GM21786 (cell line): ENCODE measurements around the gene STAB1.

Experiments used
- ATAC-seq: cut with Tn5 transposase; IDR thresholded peaks from one replicate; pipeline ENCODE4 v1.9.1; 2021; ENCODE audit not compliant: unreplicated experiment

Gene STAB1

DNA sequence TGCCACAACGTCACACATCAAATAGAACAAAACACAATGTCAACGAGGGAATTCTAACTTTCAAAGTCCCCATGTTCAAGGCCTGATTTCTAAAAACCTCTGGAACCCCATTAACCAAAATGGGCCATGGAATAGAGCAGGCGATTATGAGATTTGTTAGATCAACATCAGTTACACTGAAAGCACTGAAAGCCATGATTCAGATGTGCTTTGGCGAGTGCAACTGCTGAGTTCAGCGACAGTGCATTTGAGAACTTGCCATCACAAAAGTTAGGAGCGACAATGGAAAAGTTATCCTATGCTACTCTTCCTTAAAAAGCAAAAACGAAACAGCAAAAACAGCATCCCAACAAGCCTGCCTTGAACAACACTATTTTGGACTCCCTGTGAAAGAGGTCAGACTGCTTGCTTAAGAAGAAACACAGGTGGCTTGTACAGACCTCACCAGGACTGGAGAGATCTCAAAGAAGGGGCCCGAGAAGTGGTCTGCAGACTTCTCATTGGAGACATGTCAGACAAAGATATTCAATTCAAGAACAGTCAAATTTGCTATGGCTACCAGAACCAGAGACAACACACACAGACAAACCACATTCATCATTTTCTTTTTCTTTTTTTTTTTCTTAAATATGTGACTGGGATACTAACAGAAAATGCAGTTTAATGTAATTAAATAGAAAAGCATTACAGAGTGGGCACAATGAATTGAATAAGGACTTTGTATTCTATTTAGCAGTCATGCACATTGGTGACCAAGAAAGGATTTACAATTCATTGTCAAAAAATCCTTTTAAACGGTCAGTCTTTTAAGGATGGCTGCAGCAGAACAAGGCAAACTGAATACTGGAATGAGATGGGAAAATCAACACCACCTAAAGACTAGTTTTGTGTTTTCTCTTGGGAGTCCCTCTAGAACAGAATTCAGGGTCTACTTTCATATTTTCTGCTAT is 62.1 kb downstream of the STAB1 start:
- ATAC-seq: no peak

DNA sequence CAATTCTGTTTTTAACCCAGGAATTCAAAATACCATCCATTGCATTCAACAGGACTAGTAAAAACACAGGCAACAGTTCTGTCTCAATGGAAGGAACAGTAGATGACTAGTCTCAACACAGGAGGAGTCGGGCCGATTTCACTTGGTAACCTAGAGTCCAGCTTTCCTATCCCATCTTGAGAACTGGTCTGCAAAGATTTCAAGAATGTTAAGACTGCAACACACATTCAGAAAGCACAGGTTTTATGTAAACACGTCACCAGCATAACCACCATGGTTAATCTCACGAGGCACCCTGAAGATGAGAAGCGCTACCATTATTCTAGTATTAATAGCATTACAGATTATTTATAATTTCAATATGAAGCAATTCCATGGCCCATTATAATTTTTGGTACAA is 63.3 kb downstream of the STAB1 start:
- no peak for ATAC-seq

DNA sequence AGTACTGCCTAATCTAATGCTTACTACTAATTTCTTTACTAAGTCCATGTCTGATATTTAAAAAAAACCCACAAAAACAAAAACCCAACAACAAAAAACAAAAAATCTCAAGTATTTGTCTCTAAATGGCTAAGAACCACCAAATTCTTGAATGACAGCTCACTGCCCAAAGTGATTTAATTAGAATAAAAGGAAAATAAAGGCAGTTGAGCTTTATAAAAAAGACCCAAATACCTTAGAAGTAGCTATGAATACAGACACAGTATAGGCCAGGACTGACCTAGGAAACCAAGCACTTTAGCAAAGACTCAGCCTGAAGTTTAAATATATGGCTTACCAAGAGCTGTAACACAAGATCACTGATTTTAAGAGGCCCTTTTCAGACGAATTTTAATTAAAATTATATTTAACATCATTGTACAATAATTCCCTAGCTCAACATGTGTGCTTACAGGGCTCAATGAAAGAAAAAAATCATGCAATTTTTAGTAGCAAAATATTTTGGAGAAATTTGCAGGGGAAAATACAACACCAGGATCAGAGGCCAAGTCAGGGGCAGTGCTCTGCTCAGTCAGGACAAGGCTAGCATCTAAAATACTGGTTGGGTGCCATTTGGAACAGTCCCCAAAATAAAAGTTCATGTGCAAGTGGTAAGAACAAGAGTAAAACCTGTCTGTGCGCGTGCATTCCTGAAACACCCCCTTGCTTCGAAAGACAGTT is 66.0 kb downstream of the STAB1 start:
- ATAC-seq: no peak

DNA sequence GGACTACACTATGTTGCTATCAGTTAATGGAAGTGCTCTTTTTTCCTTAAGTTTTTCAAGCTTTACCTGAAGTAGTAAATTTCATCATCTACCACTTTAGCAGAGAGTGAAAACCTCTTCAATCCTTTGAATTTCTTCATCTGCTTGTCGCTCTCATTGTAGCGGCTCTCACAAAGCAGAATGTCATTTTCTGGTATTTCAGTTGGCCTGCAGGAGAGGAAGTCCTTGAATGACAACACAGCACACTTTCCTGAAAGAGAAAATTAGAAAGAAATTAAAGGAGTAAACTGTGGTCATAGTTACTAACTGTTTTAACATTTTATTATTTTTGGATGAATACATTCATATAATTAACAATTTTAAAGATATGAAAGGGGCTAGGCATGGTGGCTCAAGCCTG is 68.8 kb downstream of the STAB1 start:
- ATAC-seq: no peak

DNA sequence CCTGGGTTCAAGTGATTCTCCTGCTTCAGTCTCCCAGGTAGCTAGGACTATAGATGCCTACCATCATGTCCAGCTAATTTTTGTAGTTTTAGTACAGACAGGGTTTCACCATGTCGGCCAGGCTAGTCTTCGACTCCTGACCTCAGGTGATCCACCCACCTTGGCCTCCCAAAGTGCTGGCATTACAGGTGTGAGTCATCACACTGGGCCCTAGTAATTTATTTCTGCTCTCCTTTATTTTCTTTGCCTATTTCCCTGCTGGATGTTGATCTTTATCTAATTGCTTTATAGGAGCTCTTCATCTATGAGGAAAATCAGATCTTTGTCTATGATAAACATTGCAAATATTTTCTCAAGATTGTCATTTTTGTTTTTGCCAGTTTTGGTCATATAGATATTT is 72.9 kb downstream of the STAB1 start:
- ATAC-seq: no peak

DNA sequence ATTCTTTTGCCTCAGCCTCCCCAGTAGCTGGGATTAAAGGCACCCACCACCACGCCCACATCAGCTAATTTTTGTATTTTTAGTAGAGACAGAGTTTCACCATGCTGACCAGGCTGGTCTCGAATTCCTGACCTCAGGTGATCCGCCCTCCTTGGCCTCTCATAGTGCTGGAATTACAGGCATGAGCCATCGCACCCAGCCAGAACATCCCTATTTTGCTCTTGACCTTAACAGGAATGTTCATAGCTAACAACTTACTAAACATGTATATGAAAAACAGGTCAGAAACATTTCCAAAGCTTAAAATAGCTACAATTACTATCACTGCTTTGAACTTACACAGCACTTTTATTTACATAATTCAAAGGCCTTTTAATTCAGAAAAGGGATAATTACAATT is 74.9 kb downstream of the STAB1 start:
- ATAC-seq: no peak

DNA sequence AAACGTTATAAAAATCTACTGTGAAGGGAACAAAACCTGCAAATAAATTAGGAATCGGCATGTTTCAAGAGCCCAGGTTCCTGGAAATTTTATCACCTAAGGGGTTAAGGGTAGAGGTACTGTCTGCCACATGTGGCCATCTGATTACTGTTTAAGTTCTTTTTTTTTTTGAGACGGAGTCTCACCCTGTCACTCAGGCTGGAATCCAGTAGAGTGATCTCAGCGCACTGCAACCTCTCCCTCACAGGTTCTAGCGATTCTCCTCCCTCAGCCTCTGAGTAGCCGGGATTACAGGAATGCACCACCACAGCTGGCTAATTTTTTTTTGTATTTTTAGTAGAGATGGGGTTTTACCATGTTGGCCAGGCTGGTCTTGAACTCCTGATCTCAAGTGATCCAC is 77.1 kb downstream of the STAB1 start:
- no peak for ATAC-seq
